Left renal pelvis (tissue), 4 donors: ENCODE data around the gene PRPF38B. TPM values are rescaled to one million over a fixed set of nuclear protein-coding genes. Genes with fewer than 3 reads are reported as not detected.

ENCODE experiments used
- DNase-seq, 4 donors: peaks; one replicate each; pipeline ENCODE4 v3.0.0-alpha.2; 2013; ENCODE audit warnings: low read depth in 4 of 4, low spot score in 3 of 4
- polyA plus RNA-seq, 4 donors: library from polyadenylated mRNA; unstranded; fragments of 120-200 nt; gene quantifications; one replicate each; pipeline ENCODE4 v1.2.1, GENCODE V29; 2013; ENCODE audit not compliant: insufficient read length in 4 of 4

Gene PRPF38B
- polyA plus RNA-seq, 4 donors, result 53.3 to 93.5 (median 72.4) TPM

DNA sequence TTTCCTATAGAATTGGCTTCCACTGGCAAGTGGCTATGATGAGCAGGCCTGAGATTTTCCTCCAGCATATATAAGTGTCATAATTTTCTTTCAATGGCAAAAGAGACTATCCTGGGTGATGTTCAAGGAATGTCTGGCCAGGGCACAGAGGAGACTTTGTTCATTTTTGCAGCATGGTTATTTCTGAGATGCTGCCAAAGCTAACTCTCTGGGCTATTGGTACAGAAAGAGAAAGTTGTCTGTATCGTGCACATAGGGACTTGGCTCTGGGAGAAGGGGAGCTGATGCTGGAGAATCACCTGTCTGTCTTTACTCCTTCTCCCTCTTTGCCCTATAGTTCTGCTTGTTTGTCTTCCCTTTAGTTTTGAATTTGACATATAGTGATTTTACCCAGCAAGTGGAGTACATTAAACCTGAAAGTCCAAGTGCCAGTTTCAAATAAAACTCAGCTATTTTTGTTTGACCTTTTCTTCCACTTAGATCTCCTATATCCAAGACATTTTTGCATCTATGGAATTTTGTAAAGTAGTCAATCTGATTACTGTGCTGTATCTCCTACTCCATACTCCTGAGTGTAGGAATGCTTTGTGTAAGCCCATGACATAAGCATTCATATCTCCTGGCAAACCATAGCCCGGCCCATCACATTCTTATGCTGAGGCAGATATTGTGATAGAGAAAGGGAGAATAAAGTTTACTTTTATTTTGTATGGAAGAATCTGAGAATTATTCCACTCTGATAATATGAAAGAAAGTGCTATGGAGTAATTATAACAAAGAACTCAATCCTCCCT lies 24.5 kb downstream of the PRPF38B start:
- no peak for DNase-seq

DNA sequence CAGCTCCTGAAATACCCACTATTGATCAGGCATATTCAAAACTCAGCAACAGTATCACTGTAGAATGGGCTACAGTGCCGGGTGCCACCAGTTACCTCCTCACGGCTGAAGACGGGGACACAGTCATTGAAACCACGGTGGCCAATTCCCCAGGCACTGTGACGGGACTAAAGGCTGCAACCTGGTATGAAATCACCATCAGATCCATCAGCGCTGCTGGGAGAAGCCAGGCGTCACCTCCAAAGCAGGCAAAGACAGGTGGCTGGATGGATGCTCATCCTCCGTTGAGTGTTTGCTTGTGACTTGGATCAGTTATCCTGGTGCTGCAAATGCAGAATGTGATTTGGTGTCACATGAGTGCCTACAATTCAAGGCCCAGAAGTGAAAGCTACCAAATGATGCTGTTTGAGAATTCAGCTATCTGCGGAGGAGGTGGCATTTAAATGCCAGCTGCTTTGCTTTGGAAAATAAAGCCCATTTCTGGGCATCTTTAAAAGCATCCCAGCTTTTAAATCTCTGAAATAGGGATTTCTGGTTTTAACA lies 25.7 kb downstream of the PRPF38B start:
- DNase-seq, result no peak

DNA sequence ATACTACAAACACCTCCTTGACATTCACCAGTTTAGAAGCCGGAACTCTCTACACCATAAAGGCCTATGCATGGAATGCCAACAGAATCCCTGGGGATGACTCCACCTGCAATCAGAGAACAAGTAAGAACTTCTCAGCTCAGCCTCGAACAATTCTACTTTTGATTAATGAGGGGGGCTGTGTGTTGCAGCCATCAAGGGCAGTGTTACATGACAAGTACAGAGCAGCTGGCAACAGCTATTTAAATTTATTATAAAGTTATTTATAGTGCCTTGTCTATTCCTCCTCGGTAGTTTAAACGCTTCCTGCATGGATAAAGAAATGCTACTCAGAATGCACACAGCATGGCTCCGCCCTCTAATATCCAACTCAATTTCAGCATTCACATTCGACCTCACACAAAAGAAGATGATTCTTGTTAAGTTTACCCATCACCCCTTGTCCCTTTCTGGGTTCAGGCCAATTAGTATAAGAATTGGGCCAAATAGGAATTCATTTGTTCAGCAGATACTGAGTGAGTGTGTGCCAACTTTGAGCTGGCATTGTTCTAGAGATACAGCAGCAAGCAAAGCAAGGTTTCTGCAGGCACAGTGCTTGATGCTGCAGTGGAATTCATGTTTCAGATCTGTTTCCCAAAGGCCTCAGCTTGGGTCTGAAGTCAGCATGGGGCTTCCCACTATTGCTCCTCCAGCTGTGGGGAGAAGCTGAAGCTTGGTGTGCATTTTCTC lies 27.0 kb downstream of the PRPF38B start:
- no peak for DNase-seq

DNA sequence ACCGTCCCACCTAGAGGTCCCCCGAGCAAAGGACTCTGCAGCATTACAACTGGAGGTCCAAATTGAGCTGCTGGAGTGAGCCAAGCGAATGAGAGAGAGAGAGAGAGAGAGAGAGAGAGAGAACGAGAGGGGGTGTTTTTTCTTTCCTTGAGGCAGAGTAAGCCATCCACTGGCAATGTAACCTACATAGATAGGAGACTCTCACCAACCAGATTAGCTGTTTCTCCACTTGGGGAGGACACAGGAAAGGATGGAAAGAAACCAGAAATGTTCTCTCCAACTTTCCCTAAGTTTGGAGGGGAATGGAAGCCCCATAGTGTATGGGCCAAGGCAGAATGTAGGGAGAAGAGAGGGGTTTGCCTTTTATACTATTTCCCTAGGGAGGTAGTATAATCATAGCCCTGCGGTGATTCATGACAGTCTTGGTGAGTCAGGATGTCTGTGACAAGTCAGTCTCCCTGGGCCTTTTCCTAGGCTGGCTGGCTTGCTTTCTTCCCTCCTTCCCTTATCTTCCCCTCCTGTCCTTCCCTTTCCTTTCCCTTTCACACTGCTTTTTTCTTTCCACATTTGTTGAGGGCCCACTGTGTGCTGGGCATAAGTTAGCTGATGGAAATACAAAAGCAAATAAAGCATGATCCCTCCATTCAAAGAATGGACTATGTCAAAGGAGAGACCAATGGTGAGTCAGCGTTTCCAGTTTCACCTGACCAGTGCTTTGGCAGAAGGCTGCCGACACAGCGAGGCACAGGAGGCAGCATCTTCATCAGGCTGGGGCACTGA lies 27.7 kb downstream of the PRPF38B start:
- DNase-seq, result no peak

DNA sequence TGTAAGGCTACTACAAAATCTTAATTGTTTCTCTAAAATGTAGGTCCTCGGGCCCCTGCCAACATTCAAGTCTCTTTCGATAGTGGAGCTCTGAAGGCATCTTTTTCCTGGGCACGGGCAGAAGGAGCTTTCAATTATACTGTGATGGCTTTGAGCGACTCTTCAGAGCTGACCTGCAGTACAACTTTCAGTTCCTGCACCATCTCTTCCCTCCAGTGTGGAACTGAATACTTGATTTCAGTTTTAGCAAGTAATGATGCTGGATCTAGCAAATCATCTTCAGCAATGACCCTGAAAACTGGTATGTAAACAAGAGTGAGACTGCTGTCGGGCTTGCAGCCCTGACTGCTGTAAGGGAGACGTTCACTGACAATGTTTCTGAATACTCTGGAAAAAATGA lies 30.2 kb downstream of the PRPF38B start:
- DNase-seq, result no peak

DNA sequence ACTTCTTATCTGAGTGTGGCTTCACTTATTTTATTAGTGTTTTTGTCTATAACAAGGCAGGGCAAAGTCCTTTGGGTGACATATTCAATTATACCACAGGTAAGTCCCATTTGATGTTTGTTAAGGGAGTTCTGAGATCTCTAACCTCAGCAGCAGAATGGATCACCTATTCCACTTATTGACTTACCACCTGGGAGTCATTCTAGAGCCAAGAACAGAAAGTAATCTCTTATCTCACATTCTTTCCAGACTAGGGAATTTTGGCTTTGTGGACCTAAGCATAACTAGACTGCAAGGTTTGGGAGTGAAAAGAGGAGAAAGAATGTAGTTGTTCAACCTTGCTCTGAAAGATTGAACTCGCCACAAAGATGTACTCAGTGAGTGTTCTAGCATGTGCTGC lies 33.8 kb downstream of the PRPF38B start:
- no peak for DNase-seq

DNA sequence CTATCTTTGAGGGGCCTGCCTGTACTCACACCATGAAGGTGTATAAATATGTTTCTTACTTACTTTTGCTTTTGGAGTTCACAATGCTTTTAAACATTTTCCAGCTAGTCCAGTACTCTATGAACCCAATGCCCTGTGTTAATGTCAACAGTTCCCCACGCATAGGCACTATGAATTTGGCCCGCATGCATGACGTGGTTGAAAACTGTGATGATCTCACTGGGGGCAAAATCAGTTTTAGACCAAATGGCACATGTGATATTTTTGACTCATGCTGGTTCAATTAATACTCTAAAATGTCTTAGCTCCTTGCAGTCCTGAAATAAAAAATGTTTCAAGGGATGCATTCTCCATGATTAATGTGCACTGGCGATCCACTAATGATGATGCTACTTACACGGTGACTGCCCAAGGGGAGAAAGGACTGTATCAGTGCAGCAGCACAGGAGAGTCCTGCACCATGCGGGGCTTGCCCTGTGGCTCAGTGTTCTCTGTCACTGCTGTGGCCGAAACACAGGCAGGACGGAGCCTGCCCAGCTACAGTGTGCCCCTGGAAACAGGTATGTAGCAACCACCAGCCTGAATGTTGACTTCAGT lies 36.3 kb downstream of the PRPF38B start:
- no peak for DNase-seq

DNA sequence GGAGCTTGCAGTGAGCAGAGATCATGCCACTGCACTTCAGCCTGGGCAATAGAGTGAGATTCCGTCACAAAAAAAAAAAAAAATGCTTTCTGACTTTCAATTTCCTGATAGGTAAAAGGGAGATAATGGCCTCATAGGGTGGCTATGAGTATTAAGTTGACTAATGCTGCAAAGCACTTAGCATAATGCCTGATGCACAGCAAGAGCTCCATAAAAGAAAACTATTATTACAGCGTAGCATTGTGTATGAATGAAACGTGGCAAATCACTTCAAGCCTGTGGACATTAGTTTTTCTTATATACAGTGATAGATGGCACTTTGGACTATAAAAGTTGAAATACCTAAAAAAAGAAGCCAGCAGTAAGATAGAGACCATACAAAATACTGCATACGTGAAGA lies 37.4 kb downstream of the PRPF38B start:
- DNase-seq, result no peak

DNA sequence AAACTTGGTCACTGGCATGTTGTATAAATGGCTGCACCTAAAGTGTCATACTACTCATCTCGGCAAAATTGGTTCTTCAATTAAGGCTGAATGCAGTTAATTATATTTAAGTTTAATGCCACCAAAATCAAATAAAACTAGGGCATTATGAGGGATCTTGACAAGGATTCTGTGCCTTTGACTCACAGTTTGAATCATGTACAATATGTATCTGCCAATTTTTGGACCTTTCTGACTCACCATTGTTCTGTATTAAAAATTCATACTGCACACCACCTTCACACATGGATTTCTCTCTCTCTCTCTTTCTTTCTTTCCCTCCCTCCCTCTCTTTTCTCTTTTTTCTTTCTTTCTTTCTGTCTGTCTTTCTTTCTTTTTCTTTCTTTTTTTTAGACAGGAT lies 40.3 kb downstream of the PRPF38B start:
- no peak for DNase-seq

DNA sequence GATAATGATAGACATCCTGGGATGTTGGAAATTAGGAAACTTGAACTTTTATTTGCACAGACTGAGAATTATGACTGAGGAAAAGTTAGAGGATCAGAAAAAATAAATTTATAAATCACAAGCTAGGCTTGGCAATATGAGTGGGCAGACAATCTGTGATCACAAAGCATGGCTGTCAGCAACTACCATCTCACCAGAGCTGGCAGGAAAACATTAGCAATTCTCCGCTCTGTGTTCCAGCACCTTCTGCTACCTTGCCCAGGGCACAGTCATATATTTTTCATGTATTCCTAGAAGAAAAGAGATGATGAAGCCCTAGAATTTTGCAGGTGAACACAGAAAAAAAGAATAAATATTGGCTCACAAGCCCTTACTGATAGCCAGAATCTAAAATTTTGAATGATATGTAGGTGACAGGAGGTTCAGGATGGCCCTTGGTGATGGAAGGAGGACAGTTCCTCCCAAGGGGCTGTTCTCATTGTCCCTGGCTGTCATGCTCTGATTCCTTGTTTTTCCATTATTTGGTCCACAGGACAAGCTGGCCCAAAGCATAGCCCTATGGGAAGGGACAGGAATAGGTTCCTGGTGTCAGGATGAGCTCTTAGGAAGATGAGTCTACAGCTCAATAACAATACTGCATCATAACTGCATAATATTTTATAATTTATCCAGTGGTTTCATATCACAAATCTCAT lies 42.2 kb downstream of the PRPF38B start:
- no peak for DNase-seq

DNA sequence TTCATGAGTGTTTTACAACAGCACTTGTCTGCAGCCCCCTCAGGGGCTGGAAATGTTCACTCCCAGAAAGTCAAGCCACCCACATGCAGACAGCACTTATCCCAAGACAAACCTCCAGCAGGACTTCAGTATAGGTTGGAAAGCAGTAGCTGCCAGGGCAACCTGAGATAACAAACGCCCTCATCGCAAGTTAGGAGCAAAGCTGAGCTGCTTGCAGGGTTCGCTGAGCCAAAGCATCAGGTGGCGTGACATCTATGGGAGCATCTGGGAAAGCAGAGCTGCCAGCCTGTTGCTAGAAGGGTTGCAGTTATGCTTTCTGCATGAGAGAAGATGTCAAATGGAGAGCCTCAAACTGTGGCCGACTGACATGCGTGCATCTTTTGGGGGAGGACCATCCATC lies 50.1 kb downstream of the PRPF38B start:
- no peak for DNase-seq

DNA sequence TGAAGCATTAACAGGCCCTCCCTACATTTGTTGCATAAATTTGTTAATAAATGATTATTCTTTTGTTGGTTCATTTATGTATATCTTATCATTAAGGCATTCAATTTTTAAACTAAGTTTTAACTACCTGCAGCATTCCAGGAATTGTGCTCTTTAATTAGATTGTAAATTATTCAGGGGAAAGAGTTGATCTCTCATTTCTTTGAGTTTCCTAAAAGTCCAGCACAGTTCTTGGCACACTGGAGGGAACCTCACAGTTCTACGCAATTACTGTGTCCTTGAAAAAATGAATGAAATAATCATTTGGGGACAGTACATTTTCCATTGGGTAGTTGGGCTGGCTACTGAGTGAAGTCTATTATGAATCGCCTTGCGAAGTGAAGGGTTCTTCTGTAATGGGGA lies 53.9 kb downstream of the PRPF38B start:
- DNase-seq, result no peak

DNA sequence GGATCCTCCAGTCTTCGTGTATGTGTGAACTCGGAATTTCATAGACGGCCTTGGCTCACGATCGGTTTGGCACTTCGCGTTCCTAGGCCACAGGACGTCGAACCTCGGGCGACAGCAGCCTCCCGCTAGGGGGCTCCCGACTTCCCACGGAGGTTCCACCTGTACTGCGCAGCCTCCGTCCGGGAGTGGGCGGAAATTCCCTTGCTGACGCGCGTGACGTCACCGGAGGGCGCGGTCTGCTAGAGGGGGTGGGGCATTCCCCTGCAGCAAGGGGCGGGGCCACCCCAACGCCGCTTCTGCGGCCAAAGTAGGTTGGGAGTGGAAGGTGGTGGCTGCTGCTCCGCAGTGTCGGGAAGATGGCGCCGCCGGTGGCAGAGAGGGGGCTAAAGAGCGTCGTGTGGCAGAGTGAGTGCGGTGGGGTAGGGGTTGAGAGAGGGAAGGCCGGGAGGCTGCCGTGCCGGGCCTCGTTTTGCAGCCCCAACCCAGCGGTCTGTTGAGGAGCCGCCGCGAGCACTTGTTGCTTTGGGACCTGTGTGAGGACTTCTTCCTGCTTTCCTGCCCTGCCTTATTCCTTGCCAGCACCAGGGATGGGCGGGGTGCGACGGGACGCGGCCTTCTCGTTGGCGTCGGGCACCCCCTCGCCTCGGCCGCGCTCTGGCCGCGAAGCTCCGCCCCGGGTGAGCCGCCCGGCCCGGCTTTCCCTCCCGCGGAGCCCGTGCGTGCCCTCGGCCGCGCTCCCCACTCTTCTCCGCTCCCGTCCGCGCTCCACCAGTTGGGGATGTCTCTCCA lies 54.5 kb downstream of the PRPF38B start, which contains the start of gene STXBP3:
STXBP3 (plus strand) TSS at position 293 of the 789 bp plus-strand sequence; CDS start at position 357, 64 bp downstream.
- peak; percentile 93 to 96 (median 94) for DNase-seq

DNA sequence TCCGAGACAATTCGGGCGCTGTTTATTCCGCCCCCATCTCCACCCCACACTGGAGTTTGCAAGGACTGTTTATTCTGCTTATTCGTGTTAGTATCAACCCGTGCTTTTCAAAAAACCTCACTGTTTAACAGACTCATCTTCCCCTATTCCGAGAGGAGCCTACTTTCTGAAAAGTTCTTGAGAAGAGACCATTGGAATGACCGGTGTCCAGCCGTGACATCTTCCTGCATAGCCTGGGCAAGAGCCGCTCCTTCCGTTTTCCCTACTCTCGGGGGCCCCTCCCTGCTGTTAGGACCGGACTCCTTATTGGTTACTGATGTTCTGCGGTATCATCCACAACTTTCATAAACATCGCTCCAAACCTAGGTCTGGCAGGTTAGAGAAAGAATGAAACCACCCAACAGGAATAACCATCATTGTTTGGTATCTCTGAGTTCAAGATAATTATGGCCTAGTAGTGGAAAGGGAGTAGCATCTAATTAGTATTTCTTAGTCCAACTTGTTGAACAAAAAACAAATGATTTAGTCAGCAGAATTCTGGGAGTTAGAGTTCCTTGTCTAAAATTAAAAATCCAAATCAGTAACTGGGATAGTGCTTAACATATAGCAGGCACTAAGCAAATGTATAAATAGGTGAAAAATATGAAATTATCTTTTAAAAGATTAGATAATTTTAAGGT lies 55.2 kb downstream of the PRPF38B start:
- peak; percentile 62 to 75 (median 73) for DNase-seq

DNA sequence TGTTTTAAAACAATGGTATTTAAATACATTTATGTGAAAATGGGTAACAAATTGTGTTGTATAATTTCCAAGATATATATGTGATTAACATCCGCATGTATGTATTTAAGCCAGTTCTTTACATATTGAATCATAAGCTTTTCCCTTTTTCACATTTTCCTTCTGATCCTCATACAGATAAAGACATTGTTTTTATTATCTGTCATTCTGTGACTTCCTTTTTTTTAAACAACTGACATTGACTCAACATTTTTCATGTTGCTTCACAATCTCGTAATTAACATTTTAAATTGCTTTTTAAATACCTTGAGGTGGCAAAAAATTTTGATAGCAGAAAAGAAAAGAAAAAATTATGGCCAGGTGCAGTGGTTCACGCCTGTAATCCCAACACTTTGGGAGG lies 55.8 kb downstream of the PRPF38B start:
- no peak for DNase-seq

DNA sequence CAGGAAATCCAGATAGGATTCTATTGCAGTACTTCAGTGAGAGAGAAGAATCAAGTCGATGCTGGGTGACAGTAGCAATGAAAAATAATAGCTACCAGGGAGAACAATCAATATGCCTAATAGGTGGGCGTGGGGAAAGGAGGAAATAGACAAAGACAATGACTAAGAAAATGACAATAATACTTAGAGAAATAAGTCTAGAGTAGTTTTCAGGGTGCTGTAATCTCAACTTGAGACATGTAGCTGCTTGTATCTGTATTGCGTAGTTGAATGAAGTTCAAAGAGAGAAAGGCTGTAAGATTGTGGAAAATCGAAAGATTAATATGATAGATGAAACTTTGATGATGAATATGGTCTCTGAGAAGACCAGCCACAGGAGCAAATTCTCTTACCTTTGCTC lies 57.0 kb downstream of the PRPF38B start:
- DNase-seq, result no peak

DNA sequence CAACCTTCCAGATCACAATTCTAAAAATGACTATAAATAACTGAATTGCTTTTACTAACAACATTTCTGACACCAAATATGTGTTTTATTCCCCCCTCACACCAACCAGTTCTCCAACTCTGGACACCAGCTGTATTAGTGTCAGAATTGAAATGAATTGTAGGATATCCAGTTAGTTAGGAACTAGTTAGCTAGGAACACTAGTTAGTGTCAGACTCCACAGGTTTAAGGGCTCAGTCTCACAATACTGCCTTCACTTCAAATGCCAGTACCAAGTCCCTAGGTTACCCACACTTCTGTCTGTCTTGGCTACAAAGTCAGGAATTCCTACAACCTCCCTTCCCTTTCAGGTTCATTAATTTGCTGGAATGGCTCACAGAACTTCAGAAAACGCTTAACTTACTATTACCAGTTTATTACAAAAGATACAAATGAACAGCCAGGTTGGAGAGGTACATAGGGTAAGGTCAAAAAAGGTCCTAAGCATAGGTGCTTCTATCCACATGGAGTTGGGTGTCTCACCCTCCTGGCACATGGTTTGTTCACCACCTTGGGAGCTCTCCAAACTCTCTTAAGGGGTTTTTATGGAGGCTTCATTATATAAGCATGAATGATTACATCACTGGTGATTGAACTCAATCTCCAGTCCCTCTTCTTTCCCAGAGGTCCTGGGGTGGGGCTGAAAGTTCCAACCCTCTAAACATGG lies 58.5 kb downstream of the PRPF38B start:
- peak in 1 of 4 donors; percentile 53 for DNase-seq
